Endodermal cell (in vitro differentiated cells): ENCODE results near the gene TFRC. TPM values are rescaled to one million over a fixed set of nuclear protein-coding genes. Genes with fewer than 3 reads are reported as not detected.

Source experiments
- DNase-seq: peaks from one replicate; pipeline ENCODE4 v3.0.0-alpha.2; 2017
- H3K27ac ChIP-seq: 2 replicates; pipeline ENCODE4 v1.5.1; 2013; ENCODE audit warnings: mild to moderate bottlenecking, low read depth, low read length, moderate library complexity
- H3K27me3 ChIP-seq: 2 replicates; pipeline ENCODE4 v1.6.1; 2013; ENCODE audit warnings: mild to moderate bottlenecking, low read length, moderate library complexity; ENCODE audit not compliant: insufficient read depth, control insufficient read depth, poor library complexity, severe bottlenecking
- H3K36me3 ChIP-seq: 2 replicates; pipeline ENCODE4 v1.7.0; 2013; ENCODE audit warnings: mild to moderate bottlenecking, low read length, moderate library complexity; ENCODE audit not compliant: control insufficient read depth, insufficient read depth
- H3K4me1 ChIP-seq: one replicate; pipeline ENCODE4 v1.7.0; 2013; ENCODE audit warnings: low read length; ENCODE audit not compliant: control insufficient read depth, insufficient read depth
- H3K4me3 ChIP-seq: 2 replicates; pipeline ENCODE4 v1.5.1; 2013; ENCODE audit warnings: mild to moderate bottlenecking, low read length, moderate library complexity
- H3K9ac ChIP-seq: 2 replicates; pipeline ENCODE4 v1.6.1; 2013; ENCODE audit warnings: mild to moderate bottlenecking, low read length, moderate library complexity; ENCODE audit not compliant: poor library complexity, severe bottlenecking; ENCODE audit errors: extremely low read depth
- H3K9me3 ChIP-seq: 2 replicates; pipeline ENCODE4 v1.6.1; 2013; ENCODE audit warnings: mild to moderate bottlenecking, low read length, moderate library complexity; ENCODE audit not compliant: control insufficient read depth
- H3K27ac Mint-ChIP-seq: 2 replicates; pipeline ENCODE4 v1.8.0; 2020; ENCODE audit warnings: mixed read lengths
- H3K27me3 Mint-ChIP-seq: 2 replicates; pipeline ENCODE4 v1.8.0; 2021; ENCODE audit warnings: mild to moderate bottlenecking, mixed read lengths; ENCODE audit not compliant: insufficient read depth
- H3K36me3 Mint-ChIP-seq: 2 replicates; pipeline ENCODE4 v1.8.0; 2020; ENCODE audit warnings: low read depth, mixed read lengths
- H3K4me1 Mint-ChIP-seq: 2 replicates; pipeline ENCODE4 v1.8.0; 2020; ENCODE audit warnings: mixed read lengths
- H3K4me3 Mint-ChIP-seq: 2 replicates; pipeline ENCODE4 v1.8.0; 2020; ENCODE audit warnings: mild to moderate bottlenecking, moderate library complexity, mixed read lengths
- H3K9me3 Mint-ChIP-seq: 2 replicates; pipeline ENCODE4 v1.8.0; 2020; ENCODE audit warnings: mild to moderate bottlenecking, mixed read lengths
- CTCF ChIP-seq: fragments of 200-600 bp; sonication (generic); conservative IDR thresholded peaks from 2 replicates; pipeline ENCODE4 v1.5.0; 2021; ENCODE audit warnings: antibody characterized with exemption, mild to moderate bottlenecking
- WGBS, 2 experiments: methylation state at CpG; one replicate each; pipeline versions ENCODE4 v1.1.5 to v1.1.7; 2013; ENCODE audit warnings: missing lambda C conversion rate in 2 of 2, mixed read lengths in 1 of 2; ENCODE audit not compliant: insufficient coverage in 1 of 2, insufficient read length in 1 of 2; 5-methylcytosine and 5-hydroxymethylcytosine counted together
- total RNA-seq, 2 donors: library from RNA; stranded (reverse); fragmentation: NEBNext Ultra II Directional in 1 of 2; extraction: Animal tissue kit (Norgen Biotek cat#: 25700) in 1 of 2; gene quantifications; 2 replicates in 1 of 2; 3 replicates in 1 of 2; pipeline ENCODE4 v1.2.1, GENCODE V29; 2021

TFRC gene
- total RNA-seq, 2 donors from 2014 or later = 69.0 to 90.0 TPM

- 86 to 87% methylated on average over 9 to 11 of the region's 11 CpGs for WGBS, 2 experiments
- H3K4me3 Mint-ChIP-seq = no peak overlapping the region
These were observed 14.6 kb upstream of the TFRC start for GRCh38 chr3:196096382-196096953.

GRCh38 chr3:196093317-196094111, 11.6 kb upstream of the TFRC start:
- H3K9me3 ChIP-seq = no peaks in the 10 kb centered on the region
- no peak overlapping the region for H3K4me3 ChIP-seq
- H3K36me3 Mint-ChIP-seq = no peaks in the 10 kb centered on the region
- no peaks in the 10 kb centered on the region for H3K4me1 Mint-ChIP-seq
- TF ChIP-seq CTCF = no peak
- H3K27ac Mint-ChIP-seq = no peak overlapping the region
- no peaks in the 10 kb centered on the region for H3K9me3 Mint-ChIP-seq
- no peak for DNase-seq
- no peak overlapping the region for H3K9ac ChIP-seq
- no peaks in the 10 kb centered on the region for H3K4me1 ChIP-seq
- H3K27ac ChIP-seq = no peak overlapping the region
- WGBS, 2 experiments = 87 to 92% methylated on average over 6 to 7 of the region's 7 CpGs
- no peaks in the 10 kb centered on the region for H3K36me3 ChIP-seq
- no peaks in the 10 kb centered on the region for H3K27me3 ChIP-seq
- peaks cover under 1% of the 10 kb centered on the region for H3K27me3 Mint-ChIP-seq
- H3K4me3 Mint-ChIP-seq = no peak overlapping the region

More at GRCh38 chr3:196096382-196096953, 14.6 kb upstream of the TFRC start:
- no peaks in the 10 kb centered on the region for H3K9me3 ChIP-seq
- no peaks in the 10 kb centered on the region for H3K36me3 Mint-ChIP-seq
- H3K27me3 Mint-ChIP-seq = peaks cover 3% of the 10 kb centered on the region
- H3K9me3 Mint-ChIP-seq = no peaks in the 10 kb centered on the region
- H3K36me3 ChIP-seq = no peaks in the 10 kb centered on the region
- H3K4me3 ChIP-seq = no peak overlapping the region
- no peak overlapping the region for H3K27ac ChIP-seq
- no peaks in the 10 kb centered on the region for H3K4me1 ChIP-seq
- no peaks in the 10 kb centered on the region for H3K4me1 Mint-ChIP-seq
- no peak overlapping the region for H3K9ac ChIP-seq
- no peaks in the 10 kb centered on the region for H3K27me3 ChIP-seq
- peak overlapping the region; percentile 7 for H3K27ac Mint-ChIP-seq
- no peak for DNase-seq
- TF ChIP-seq CTCF = no peak

GRCh38 chr3:196087906-196088305, 6.0 kb upstream of the TFRC start:
- no peak for TF ChIP-seq CTCF
- no peaks in the 10 kb centered on the region for H3K36me3 Mint-ChIP-seq
- H3K27ac Mint-ChIP-seq = no peak overlapping the region
- H3K27me3 Mint-ChIP-seq = no peaks in the 10 kb centered on the region
- Histone ChIP-seq H3K4me1 (no peaks in the 10 kb centered on the region), H3K9ac (no peak overlapping the region), H3K36me3 (no peaks in the 10 kb centered on the region), H3K9me3 (no peaks in the 10 kb centered on the region), H3K27ac (no peak overlapping the region), H3K4me3 (no peak overlapping the region), H3K27me3 (no peaks in the 10 kb centered on the region)
- WGBS, 2 experiments = 81 to 87% methylated on average over 3 to 5 of the region's 5 CpGs
- H3K9me3 Mint-ChIP-seq = no peaks in the 10 kb centered on the region
- no peak for DNase-seq
- peaks cover 5% of the 10 kb centered on the region for H3K4me1 Mint-ChIP-seq
- no peak overlapping the region for H3K4me3 Mint-ChIP-seq
